Kidney (tissue), 14 donors: Measurements from ENCODE around the gene SLC38A2. TPM values are rescaled to one million over a fixed set of nuclear protein-coding genes. Genes with fewer than 3 reads are reported as not detected.

Experiments used
- DNase-seq, 5 donors: peaks; one replicate each; pipeline ENCODE4 v3.0.0-alpha.2; 2013 to 2020
- FAIRE-seq: peaks from 2 replicates; lab custom pipeline; 2012; peaks lifted over from hg19 to GRCh38; lab: Jason Lieb, UNC
- H3K27ac ChIP-seq, 2 donors: one replicate each; pipeline ENCODE4 v1.7.0; 2013; ENCODE audit warnings: low read depth in 2 of 2, low read length in 2 of 2, inconsistent platforms in 1 of 2
- H3K27me3 ChIP-seq: one replicate; pipeline ENCODE4 v1.7.1; 2013; ENCODE audit warnings: low read length, inconsistent platforms; ENCODE audit not compliant: control insufficient read depth, insufficient read depth
- H3K36me3 ChIP-seq, 3 donors: one replicate each; pipeline versions ENCODE4 v1.7.0 to v1.7.1; 2013; ENCODE audit warnings: low read length in 3 of 3, control low read depth in 1 of 3, inconsistent platforms in 1 of 3; ENCODE audit not compliant: insufficient read depth in 3 of 3, control insufficient read depth in 2 of 3
- H3K4me1 ChIP-seq, 3 donors: one replicate each; pipeline versions ENCODE4 v1.7.0 to v1.7.1; 2013; ENCODE audit warnings: low read length in 3 of 3, inconsistent platforms in 1 of 3, low read depth in 1 of 3; ENCODE audit not compliant: control insufficient read depth in 2 of 3, insufficient read depth in 2 of 3
- H3K4me3 ChIP-seq, 3 donors: one replicate each; pipeline versions ENCODE4 v1.7.0 to v1.8.1; 2013; ENCODE audit warnings: low read length in 3 of 3, control low read depth in 1 of 3, inconsistent platforms in 1 of 3
- H3K9ac ChIP-seq, 3 donors: one replicate each; pipeline versions ENCODE4 v1.7.0 to v1.7.1; 2013; ENCODE audit warnings: low read length in 3 of 3, control low read depth in 1 of 3, inconsistent platforms in 1 of 3
- H3K9me3 ChIP-seq, 3 donors: one replicate each; pipeline versions ENCODE4 v1.7.0 to v1.7.1; 2013; ENCODE audit warnings: low read length in 3 of 3, control low read depth in 1 of 3, inconsistent platforms in 1 of 3; ENCODE audit not compliant: control insufficient read depth in 2 of 3, insufficient read depth in 1 of 3
- CTCF ChIP-seq: IDR thresholded peaks from 3 replicates; pipeline ENCODE4 v1.5.1; 2012; ENCODE audit warnings: mild to moderate bottlenecking, moderate library complexity, borderline replicate concordance; ENCODE audit not compliant: insufficient read depth; ENCODE audit errors: extremely low read depth
- intact Hi-C: fragments of 100-400 bp; cut with DNase I; formaldehyde crosslinking; loops from one replicate; pipeline ENCODE4 v1.11.1; 2022
- polyA plus RNA-seq: library from polyadenylated mRNA; stranded (reverse); fragments of 350-450 nt; fragmentation: Illumina TruSeq; extraction: RNeasy Lipid Tissue Mini Kit (QIAGEN cat#74804); gene quantifications from one replicate; pipeline ENCODE4 v1.2.3, GENCODE V29; 2014; ENCODE audit warnings: low read depth, low replicate concordance; ENCODE audit not compliant: insufficient read depth
- total RNA-seq: library from RNA; stranded (reverse); fragmentation: NEBNext Ultra II Directional; extraction: Animal tissue kit (Norgen Biotek cat#: 25700); gene quantifications from one replicate; pipeline ENCODE4 v1.2.1, GENCODE V29; 2021
- donor health status: control.
- donor health status: control.
- donor health status: control.
- donor health status: control.
- donor health status: control.
- donor health status: DM: yes; HTN: yes; CAD: no.
- donor health status: Normal renal cell carcinoma (clear cell type).

Gene SLC38A2
- total and polyA plus RNA-seq, 2 donors from 2014 or later: 38.6 to 189 TPM

- Histone ChIP-seq H3K27ac (no peak overlapping the region), H3K4me1 (peaks cover 0 to 4% (median 2%) of the 10 kb centered on the region in 3 donors), H3K36me3 (peaks cover 7 to 52% (median 36%) of the 10 kb centered on the region in 3 donors), H3K4me3 (no peak overlapping the region), H3K9ac (no peak overlapping the region), H3K9me3 (no peaks in the 10 kb centered on the region), H3K27me3 (no peaks in the 10 kb centered on the region)
- intact Hi-C loops: no loop called here
- FAIRE-seq (no peak), DNase-seq (no peak)
- TF ChIP-seq CTCF: no peak
These were observed 13.5 kb downstream of the SLC38A2 start for GRCh38 chr12:46358791-46359666.

- peaks cover 6 to 45% (median 29%) of the 10 kb centered on the region in 3 donors for H3K36me3 ChIP-seq
- no peak overlapping the region for H3K27ac ChIP-seq
- no peak for DNase-seq
- no peak overlapping the region for H3K9ac ChIP-seq
- H3K27me3 ChIP-seq: no peaks in the 10 kb centered on the region
- no peaks in the 10 kb centered on the region for H3K9me3 ChIP-seq
- no peak overlapping the region for H3K4me3 ChIP-seq
- no peak for FAIRE-seq
- TF ChIP-seq CTCF: no peak
- intact Hi-C loops: no loop called here
- H3K4me1 ChIP-seq: peaks cover 0 to 4% (median 0%) of the 10 kb centered on the region in 3 donors
These were observed 14.3 kb downstream of the SLC38A2 start for GRCh38 chr12:46358325-46358700.

GRCh38 chr12:46357438-46358324 is 14.9 kb downstream of the SLC38A2 start:
- Histone ChIP-seq H3K4me1 (peaks cover 0 to 4% (median 0%) of the 10 kb centered on the region in 3 donors), H3K9me3 (no peaks in the 10 kb centered on the region), H3K27me3 (no peaks in the 10 kb centered on the region), H3K9ac (no peak overlapping the region), H3K27ac (no peak overlapping the region), H3K36me3 (peaks cover 4 to 39% (median 22%) of the 10 kb centered on the region in 3 donors), H3K4me3 (no peak overlapping the region)
- FAIRE-seq (no peak), DNase-seq (no peak)
- intact Hi-C loops: no loop called here
- no peak for TF ChIP-seq CTCF
